ENCODE results near the gene TMEM163. TPM values are rescaled to one million over a fixed set of nuclear protein-coding genes. Genes with fewer than 3 reads are reported as not detected.

The TMEM163 gene
- total RNA-seq, 1 donor from 2014 or later = 0.95 TPM

- Histone ChIP-seq H3K27me3 (no peaks in the 10 kb centered on the region), H3K9ac (no peak overlapping the region), H3F3A (ENCODE audit: low read depth) (no peaks in the 10 kb centered on the region), H3K9me3 (ENCODE audit: low read depth) (no peaks in the 10 kb centered on the region), H3K79me2 (ENCODE audit: low read depth) (no peaks in the 10 kb centered on the region), H4K20me1 (ENCODE audit: low read depth) (no peaks in the 10 kb centered on the region), H3K27ac (no peak overlapping the region), H3K4me1 (no peaks in the 10 kb centered on the region), H2AFZ (replicated peaks) (no peak overlapping the region), H3K36me3 (no peaks in the 10 kb centered on the region), H3K4me2 (no peak overlapping the region), H3K4me3 (no peak overlapping the region)
- no peak overlapping the region for H3K4me3 Mint-ChIP-seq
- peaks cover 2% of the 10 kb centered on the region for H3K9me3 Mint-ChIP-seq
- no peak for TF ChIP-seq CTCF (IDR thresholded peaks at IDR 0.05)
- no peak for TF ChIP-seq EZH2 (IDR thresholded peaks at IDR 0.05)
- TF ChIP-seq EZH2phosphoT487 (IDR thresholded peaks at IDR 0.05) = no peak
- no peak overlapping the region for H3K27ac Mint-ChIP-seq
- DNase-seq (ENCODE audit: low spot score) = no peak
- no peaks in the 10 kb centered on the region for H3K4me1 Mint-ChIP-seq
- no peaks in the 10 kb centered on the region for H3K27me3 Mint-ChIP-seq (ENCODE audit: insufficient read depth, low read depth)
- H3K36me3 Mint-ChIP-seq = no peaks in the 10 kb centered on the region
Measured at GRCh38 chr2:134681201-134681600, 37.6 kb downstream of the TMEM163 start.

- H3K4me1 Mint-ChIP-seq = no peaks in the 10 kb centered on the region
- no peak overlapping the region for H3K4me3 ChIP-seq
- no peaks in the 10 kb centered on the region for H3K36me3 ChIP-seq
- no peaks in the 10 kb centered on the region for H3F3A ChIP-seq (ENCODE audit: low read depth)
- no peak for DNase-seq (ENCODE audit: low spot score)
- H3K4me3 Mint-ChIP-seq = no peak overlapping the region
- no peaks in the 10 kb centered on the region for H3K79me2 ChIP-seq (ENCODE audit: low read depth)
- H3K27me3 Mint-ChIP-seq (ENCODE audit: insufficient read depth, low read depth) = no peaks in the 10 kb centered on the region
- TF ChIP-seq EZH2 (IDR thresholded peaks at IDR 0.05) = no peak
- TF ChIP-seq EZH2phosphoT487 (IDR thresholded peaks at IDR 0.05) = no peak
- no peak for TF ChIP-seq CTCF (IDR thresholded peaks at IDR 0.05)
- no peaks in the 10 kb centered on the region for H4K20me1 ChIP-seq (ENCODE audit: low read depth)
- no peak overlapping the region for H3K9ac ChIP-seq
- H3K4me1 ChIP-seq = no peaks in the 10 kb centered on the region
- H3K36me3 Mint-ChIP-seq = no peaks in the 10 kb centered on the region
- H3K9me3 Mint-ChIP-seq = no peaks in the 10 kb centered on the region
- H3K9me3 ChIP-seq (ENCODE audit: low read depth) = no peaks in the 10 kb centered on the region
- H3K27ac Mint-ChIP-seq = no peak overlapping the region
- H2AFZ ChIP-seq (replicated peaks) = no peak overlapping the region
- H3K27ac ChIP-seq = no peak overlapping the region
- H3K4me2 ChIP-seq = no peak overlapping the region
- no peaks in the 10 kb centered on the region for H3K27me3 ChIP-seq
Measured at GRCh38 chr2:134679745-134680144, 39.1 kb downstream of the TMEM163 start.

GRCh38 chr2:134679294-134679693 is 39.5 kb downstream of the TMEM163 start:
- no peaks in the 10 kb centered on the region for H3K4me1 ChIP-seq
- Mint-ChIP-seq H3K27me3 (ENCODE audit: insufficient read depth, low read depth) (no peaks in the 10 kb centered on the region), H3K9me3 (no peaks in the 10 kb centered on the region), H3K36me3 (no peaks in the 10 kb centered on the region), H3K27ac (no peak overlapping the region), H3K4me1 (no peaks in the 10 kb centered on the region), H3K4me3 (no peak overlapping the region)
- H2AFZ ChIP-seq (replicated peaks) = no peak overlapping the region
- H3K4me3 ChIP-seq = no peak overlapping the region
- no peaks in the 10 kb centered on the region for H3K27me3 ChIP-seq
- no peaks in the 10 kb centered on the region for H4K20me1 ChIP-seq (ENCODE audit: low read depth)
- H3K79me2 ChIP-seq (ENCODE audit: low read depth) = no peaks in the 10 kb centered on the region
- H3K27ac ChIP-seq = no peak overlapping the region
- no peaks in the 10 kb centered on the region for H3F3A ChIP-seq (ENCODE audit: low read depth)
- no peak for DNase-seq (ENCODE audit: low spot score)
- TF ChIP-seq CTCF (IDR thresholded peaks at IDR 0.05) (no peak), EZH2phosphoT487 (IDR thresholded peaks at IDR 0.05) (no peak), EZH2 (IDR thresholded peaks at IDR 0.05) (no peak)
- H3K9me3 ChIP-seq (ENCODE audit: low read depth) = no peaks in the 10 kb centered on the region
- no peaks in the 10 kb centered on the region for H3K36me3 ChIP-seq
- no peak overlapping the region for H3K9ac ChIP-seq
- H3K4me2 ChIP-seq = no peak overlapping the region

Measured in neural progenitor cell (in vitro differentiated cells).